ENCODE measurements around the gene IL32. TPM values are rescaled to one million over a fixed set of nuclear protein-coding genes. Genes with fewer than 3 reads are reported as not detected.

The IL32 gene
- total and polyA plus RNA-seq, 2 experiments from 2014 or later, result 2.3 to 6.1 TPM

- Histone ChIP-seq H2AFZ (no peak overlapping the region), H3K4me1 (ENCODE audit: insufficient read depth) (peaks cover 32% of the 10 kb centered on the region), H3K9me2 (ENCODE audit: insufficient read depth) (no peaks in the 10 kb centered on the region), H3K79me2 (replicated peaks; ENCODE audit: insufficient read depth) (no peaks in the 10 kb centered on the region), H3F3A (replicated peaks; ENCODE audit: low read depth) (peaks cover 34% of the 10 kb centered on the region), H3K4me2 (no peak overlapping the region), H3K27me3 (ENCODE audit: insufficient read depth) (peaks cover 16% of the 10 kb centered on the region), H3K36me3 (ENCODE audit: insufficient read depth) (no peaks in the 10 kb centered on the region), H4K20me1 (replicated peaks; ENCODE audit: insufficient read depth) (peaks cover 17% of the 10 kb centered on the region), H3K4me3 (no peak overlapping the region), H3K27ac (ENCODE audit: low read depth) (no peak overlapping the region)
- Mint-ChIP-seq H3K9me3 (peaks cover 4% of the 10 kb centered on the region), H3K36me3 (ENCODE audit: low read depth) (peaks cover 28% of the 10 kb centered on the region), H3K4me1 (peaks cover 31% of the 10 kb centered on the region), H3K4me3 (no peak overlapping the region), H3K27ac (no peak overlapping the region), H3K27me3 (ENCODE audit: insufficient read depth, low read depth, poor library complexity) (peaks cover 29% of the 10 kb centered on the region)
- DNase-seq (ENCODE audit: low spot score) (no peak), ATAC-seq (no peak)
- no peak for TF ChIP-seq ETS1 (IDR thresholded peaks at IDR 0.05)
Measured at GRCh38 chr16:3032624-3033023, 32.8 kb upstream of the IL32 start.

GRCh38 chr16:3035289-3035971 lies 30.0 kb upstream of the IL32 start:
- H3K9me2 ChIP-seq (ENCODE audit: insufficient read depth), result no peaks in the 10 kb centered on the region
- H2AFZ ChIP-seq, result no peak overlapping the region
- no peaks in the 10 kb centered on the region for H3K36me3 ChIP-seq (ENCODE audit: insufficient read depth)
- H3K36me3 Mint-ChIP-seq (ENCODE audit: low read depth), result peaks cover 22% of the 10 kb centered on the region
- DNase-seq (ENCODE audit: low spot score) (no peak), ATAC-seq (no peak)
- H4K20me1 ChIP-seq (replicated peaks; ENCODE audit: insufficient read depth), result peaks cover 17% of the 10 kb centered on the region
- H3K27ac ChIP-seq (ENCODE audit: low read depth), result no peak overlapping the region
- H3K27me3 ChIP-seq (ENCODE audit: insufficient read depth), result peaks cover 2% of the 10 kb centered on the region; the same call in 1 of the 2 replicates
- peaks cover 35% of the 10 kb centered on the region for H3K4me1 Mint-ChIP-seq
- no peaks in the 10 kb centered on the region for H3K79me2 ChIP-seq (replicated peaks; ENCODE audit: insufficient read depth)
- H3F3A ChIP-seq (replicated peaks; ENCODE audit: low read depth), result peaks cover 22% of the 10 kb centered on the region; the same call in 1 of the 2 replicates
- H3K27me3 Mint-ChIP-seq (ENCODE audit: insufficient read depth, low read depth, poor library complexity), result peaks cover 24% of the 10 kb centered on the region
- peak overlapping the region; percentile 84 for H3K4me3 ChIP-seq
- peaks cover 29% of the 10 kb centered on the region; the same call in 1 of the 2 replicates for H3K4me1 ChIP-seq (ENCODE audit: insufficient read depth)
- no peak for TF ChIP-seq STAT1 (IDR thresholded peaks at IDR 0.05; ENCODE audit: unreplicated experiment)
- TF ChIP-seq POLR2AphosphoS5 (IDR thresholded peaks at IDR 0.05; ENCODE audit: low read depth), result no peak
- no peak for TF ChIP-seq REST (IDR thresholded peaks at IDR 0.05; ENCODE audit: unreplicated experiment)
- no peak for TF ChIP-seq CTCF (conservative IDR thresholded peaks at IDR 0.05; ENCODE audit: low read depth in 2 of 2)
- no peak for TF ChIP-seq ETS1 (IDR thresholded peaks at IDR 0.05)
- no peak overlapping the region for H3K27ac Mint-ChIP-seq
- peak overlapping the region; percentile 79 for H3K4me3 Mint-ChIP-seq
- H3K9me3 Mint-ChIP-seq, result peaks cover 4% of the 10 kb centered on the region
- H3K4me2 ChIP-seq, result peak overlapping the region; percentile 96

Data from GM23338 (cell line).